GM12891 (cell line): ENCODE results near the gene NPS.

Experiments
- POLR2A ChIP-seq: IDR thresholded peaks from 2 replicates; pipeline ENCODE4 v1.6.1; 2011; ENCODE audit warnings: low read depth, low read length, control low read depth
- POLR2AphosphoS5 ChIP-seq: IDR thresholded peaks from 2 replicates; pipeline ENCODE4 v1.6.1; 2011; ENCODE audit warnings: low read depth, low read length, control low read depth

- TF ChIP-seq POLR2A (no peak), POLR2AphosphoS5 (no peak)
These were observed 3.3 kb downstream of the NPS start for GRCh38 chr10:127552446-127552845.
